ENCODE measurements around the gene SPIRE1. TPM values are rescaled to one million over a fixed set of nuclear protein-coding genes. Genes with fewer than 3 reads are reported as not detected.

Gene SPIRE1
- total RNA-seq, 2 donors from 2014 or later, result 21.9 to 23.6 TPM

DNA sequence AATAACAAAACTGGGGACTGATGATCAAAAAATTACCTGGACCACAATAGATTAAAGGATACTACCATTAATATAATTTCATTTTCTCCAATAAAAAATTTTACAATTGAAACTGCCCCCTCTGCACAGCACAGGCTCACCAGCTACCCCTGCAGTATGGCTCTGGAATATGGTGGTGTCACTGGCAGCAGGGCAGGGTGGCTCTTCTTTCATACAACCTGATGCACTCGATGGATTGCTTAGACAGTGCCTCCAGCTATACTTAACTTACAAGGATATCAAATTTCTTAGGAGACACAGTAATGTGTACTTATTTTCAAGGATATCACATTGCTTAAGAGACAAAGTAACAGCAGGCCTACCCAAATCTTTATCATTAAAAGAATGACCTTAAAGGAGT is 126.2 kb downstream of the SPIRE1 start:
- no peak for DNase-seq (ENCODE audit: low spot score)
- WGBS, result 13% methylated on average over 1 of the region's 1 CpG
- Histone ChIP-seq H3K27me3 (replicated peaks; ENCODE audit: insufficient read depth) (no peaks in the 10 kb centered on the region), H3K9me3 (no peaks in the 10 kb centered on the region), H3K27ac (no peak overlapping the region), H3K36me3 (no peaks in the 10 kb centered on the region), H3K4me1 (replicated peaks) (no peaks in the 10 kb centered on the region), H3K4me3 (no peak overlapping the region)
- intact Hi-C loops (cut with DNase I), result no loop called here
- no peak for TF ChIP-seq POLR2A (IDR thresholded peaks at IDR 0.05)

DNA sequence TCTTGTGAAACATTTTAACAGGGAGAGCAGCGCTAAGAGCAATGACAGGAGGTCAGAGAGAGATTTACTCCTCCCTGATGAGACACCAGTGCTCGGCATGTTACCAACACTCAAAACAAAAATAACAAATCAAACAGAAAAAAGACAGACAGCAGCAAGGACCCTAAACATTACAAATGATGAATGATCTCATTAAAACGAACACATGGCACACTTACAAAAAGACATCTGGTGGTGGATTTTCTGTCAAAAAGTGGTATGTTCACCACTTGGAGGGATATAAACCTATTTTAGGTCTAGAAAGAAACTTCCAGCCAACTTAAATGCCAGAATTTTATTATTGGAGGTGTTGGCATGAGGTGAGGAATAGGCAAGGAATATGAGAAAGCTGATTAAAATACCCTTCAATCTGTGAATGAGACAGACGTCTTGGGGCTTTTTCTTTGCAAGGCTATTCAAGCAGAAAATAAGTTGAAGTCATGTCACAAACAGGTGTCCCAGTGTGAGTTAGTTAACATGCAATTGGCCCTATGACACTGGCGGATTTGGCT is 137.4 kb downstream of the SPIRE1 start:
- Histone ChIP-seq H3K4me1 (replicated peaks) (no peaks in the 10 kb centered on the region), H3K4me3 (no peak overlapping the region), H3K36me3 (no peaks in the 10 kb centered on the region), H3K27me3 (replicated peaks; ENCODE audit: insufficient read depth) (no peaks in the 10 kb centered on the region), H3K9me3 (no peaks in the 10 kb centered on the region), H3K27ac (no peak overlapping the region)
- WGBS, result 35% methylated on average over 5 of the region's 5 CpGs
- no peak for DNase-seq (ENCODE audit: low spot score)
- TF ChIP-seq POLR2AphosphoS5 (IDR thresholded peaks at IDR 0.05), result no peak
- TF ChIP-seq, protein P1, sequence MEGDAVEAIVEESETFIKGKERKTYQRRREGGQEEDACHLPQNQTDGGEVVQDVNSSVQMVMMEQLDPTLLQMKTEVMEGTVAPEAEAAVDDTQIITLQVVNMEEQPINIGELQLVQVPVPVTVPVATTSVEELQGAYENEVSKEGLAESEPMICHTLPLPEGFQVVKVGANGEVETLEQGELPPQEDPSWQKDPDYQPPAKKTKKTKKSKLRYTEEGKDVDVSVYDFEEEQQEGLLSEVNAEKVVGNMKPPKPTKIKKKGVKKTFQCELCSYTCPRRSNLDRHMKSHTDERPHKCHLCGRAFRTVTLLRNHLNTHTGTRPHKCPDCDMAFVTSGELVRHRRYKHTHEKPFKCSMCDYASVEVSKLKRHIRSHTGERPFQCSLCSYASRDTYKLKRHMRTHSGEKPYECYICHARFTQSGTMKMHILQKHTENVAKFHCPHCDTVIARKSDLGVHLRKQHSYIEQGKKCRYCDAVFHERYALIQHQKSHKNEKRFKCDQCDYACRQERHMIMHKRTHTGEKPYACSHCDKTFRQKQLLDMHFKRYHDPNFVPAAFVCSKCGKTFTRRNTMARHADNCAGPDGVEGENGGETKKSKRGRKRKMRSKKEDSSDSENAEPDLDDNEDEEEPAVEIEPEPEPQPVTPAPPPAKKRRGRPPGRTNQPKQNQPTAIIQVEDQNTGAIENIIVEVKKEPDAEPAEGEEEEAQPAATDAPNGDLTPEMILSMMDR (IDR thresholded peaks at IDR 0.05), result no peak
- intact Hi-C loops (cut with DNase I), result loop anchor here (10.0 kb wide), 1 partner anchor 134 kb away; the partner anchor contains the start of gene SPIRE1

DNA sequence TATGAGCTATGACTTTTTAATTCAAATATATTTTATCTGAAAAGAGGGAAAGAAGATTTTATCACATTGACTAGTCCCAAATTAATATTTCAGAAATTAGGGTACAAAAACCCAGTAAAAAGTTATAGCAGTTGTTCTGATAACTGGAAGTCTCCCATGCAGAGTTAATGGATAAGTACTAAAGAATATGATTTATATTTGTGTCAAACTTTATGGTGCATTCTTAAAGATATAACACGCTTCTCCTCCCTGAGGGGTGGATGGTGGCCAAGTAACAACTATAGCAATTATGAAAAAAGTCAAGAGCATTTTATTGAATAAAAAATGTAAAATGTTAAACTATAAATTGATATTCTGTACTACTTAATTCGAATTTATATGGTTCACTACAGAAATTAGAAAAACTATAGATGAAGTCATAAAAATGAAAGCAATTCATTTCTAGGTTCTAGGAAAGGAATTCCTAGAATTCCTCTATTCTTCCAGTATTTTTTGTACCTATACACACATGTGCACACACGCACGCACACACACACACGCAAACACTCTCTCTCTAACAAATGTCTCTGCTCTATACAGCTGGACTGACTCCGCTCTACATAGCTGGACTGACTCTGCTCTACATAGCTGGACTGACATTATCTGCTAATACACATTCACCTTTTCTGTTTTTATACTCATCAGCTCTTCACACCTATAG is 138.9 kb downstream of the SPIRE1 start:
- 82% methylated on average over 6 of the region's 6 CpGs for WGBS
- H3K36me3 ChIP-seq, result no peaks in the 10 kb centered on the region
- H3K4me1 ChIP-seq (replicated peaks), result no peaks in the 10 kb centered on the region
- TF ChIP-seq, protein P1 (IDR thresholded peaks at IDR 0.05), result no peak
- no peak for TF ChIP-seq POLR2A (IDR thresholded peaks at IDR 0.05)
- no peak for TF ChIP-seq POLR2AphosphoS5 (IDR thresholded peaks at IDR 0.05)
- intact Hi-C loops (cut with DNase I), result no loop called here
- no peaks in the 10 kb centered on the region for H3K9me3 ChIP-seq
- no peak overlapping the region for H3K4me3 ChIP-seq
- no peaks in the 10 kb centered on the region for H3K27me3 ChIP-seq (replicated peaks; ENCODE audit: insufficient read depth)
- DNase-seq (ENCODE audit: low spot score), result no peak
- no peak overlapping the region for H3K27ac ChIP-seq

DNA sequence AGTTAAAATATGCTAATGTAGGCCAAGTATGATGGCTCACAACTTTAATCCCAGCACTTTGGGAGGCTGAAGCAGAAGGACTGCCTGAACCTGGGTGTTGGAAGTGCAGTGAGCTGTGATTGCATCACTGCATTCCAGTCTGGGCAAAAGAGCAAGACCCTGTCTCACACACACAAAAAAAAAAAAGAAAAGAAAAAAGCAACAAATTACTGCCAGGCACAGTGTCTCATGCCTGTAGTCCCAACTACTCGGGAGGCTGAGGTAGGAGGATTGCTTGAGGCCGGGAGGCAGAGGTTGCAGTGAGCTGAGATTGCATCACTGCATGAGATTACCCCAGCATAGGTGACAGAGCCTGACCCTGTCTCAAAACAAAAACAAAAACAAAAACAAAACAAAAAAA is 139.6 kb downstream of the SPIRE1 start:
- Histone ChIP-seq H3K4me3 (no peak overlapping the region), H3K27me3 (replicated peaks; ENCODE audit: insufficient read depth) (no peaks in the 10 kb centered on the region), H3K27ac (no peak overlapping the region), H3K36me3 (no peaks in the 10 kb centered on the region), H3K9me3 (no peaks in the 10 kb centered on the region), H3K4me1 (replicated peaks) (no peaks in the 10 kb centered on the region)
- 95% methylated on average over 2 of the region's 2 CpGs for WGBS
- no peak for DNase-seq (ENCODE audit: low spot score)
- TF ChIP-seq, protein P1 (IDR thresholded peaks at IDR 0.05), result no peak
- TF ChIP-seq POLR2AphosphoS5 (IDR thresholded peaks at IDR 0.05) (no peak), POLR2A (IDR thresholded peaks at IDR 0.05) (no peak)
- intact Hi-C loops (cut with DNase I), result no loop called here

DNA sequence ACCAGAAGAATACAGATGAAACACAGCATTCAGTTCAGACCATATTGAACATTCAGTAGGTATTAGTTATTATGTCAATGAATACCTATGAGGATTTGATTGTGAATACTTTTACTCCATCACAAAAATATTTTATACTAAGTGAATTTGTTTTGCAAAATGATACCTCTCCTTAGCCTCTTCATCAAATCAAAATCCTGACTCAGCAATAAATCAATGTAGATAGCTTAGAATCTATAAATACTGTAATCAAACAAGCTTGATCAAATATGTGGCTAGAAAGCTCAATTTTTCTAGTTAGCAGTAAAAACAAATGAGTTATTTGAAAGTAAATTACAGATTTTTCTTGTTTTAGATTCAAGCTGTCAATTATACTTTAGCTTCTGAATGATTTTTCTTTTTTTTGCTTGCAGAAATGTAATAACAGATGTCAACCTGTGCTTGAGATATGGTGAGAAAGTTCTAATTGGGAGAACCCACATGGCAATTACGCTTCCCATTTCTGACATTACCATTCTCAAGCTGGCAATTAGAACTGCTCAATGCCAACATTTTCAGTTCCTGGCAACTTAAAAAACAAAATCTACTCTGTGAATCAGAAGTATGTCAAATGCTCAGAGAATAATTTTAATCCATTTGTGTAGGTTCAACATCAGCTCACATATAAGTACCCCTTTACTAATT is 140.6 kb downstream of the SPIRE1 start:
- no peaks in the 10 kb centered on the region for H3K36me3 ChIP-seq
- intact Hi-C loops (cut with DNase I), result no loop called here
- no peaks in the 10 kb centered on the region for H3K4me1 ChIP-seq (replicated peaks)
- H3K27me3 ChIP-seq (replicated peaks; ENCODE audit: insufficient read depth), result no peaks in the 10 kb centered on the region
- H3K27ac ChIP-seq, result no peak overlapping the region
- H3K9me3 ChIP-seq, result no peaks in the 10 kb centered on the region
- H3K4me3 ChIP-seq, result no peak overlapping the region
- TF ChIP-seq POLR2A (IDR thresholded peaks at IDR 0.05) (no peak), POLR2AphosphoS5 (IDR thresholded peaks at IDR 0.05) (no peak)
- TF ChIP-seq, protein P1 (IDR thresholded peaks at IDR 0.05), result no peak
- DNase-seq (ENCODE audit: low spot score), result no peak
- WGBS, result 91% methylated on average over 1 of the region's 1 CpG

Measured in prostate gland (tissue), 2 donors.